Duodenal mucosa (tissue), 2 donors: Measurements from ENCODE around the gene PDCL3.

ENCODE experiments used
- H3K27ac ChIP-seq: one replicate; pipeline ENCODE4 v1.7.0; 2013; ENCODE audit warnings: low read depth, low read length
- H3K27me3 ChIP-seq, 2 donors: one replicate each; pipeline ENCODE4 v1.7.0; 2013; ENCODE audit warnings: low read length in 2 of 2, control low read depth in 1 of 2; ENCODE audit not compliant: insufficient read depth in 2 of 2, control insufficient read depth in 1 of 2
- H3K36me3 ChIP-seq, 2 donors: one replicate each; pipeline ENCODE4 v1.7.0; 2013; ENCODE audit warnings: low read length in 2 of 2, control low read depth in 1 of 2; ENCODE audit not compliant: insufficient read depth in 2 of 2, control insufficient read depth in 1 of 2
- H3K4me1 ChIP-seq, 2 donors: one replicate each; pipeline ENCODE4 v1.7.0; 2013; ENCODE audit warnings: low read length in 2 of 2, control low read depth in 1 of 2; ENCODE audit not compliant: insufficient read depth in 2 of 2, control insufficient read depth in 1 of 2
- H3K4me3 ChIP-seq, 2 donors: one replicate each; pipeline ENCODE4 v1.7.0; 2013; ENCODE audit warnings: low read length in 2 of 2, low read depth in 1 of 2
- H3K9ac ChIP-seq, 2 donors: one replicate each; pipeline ENCODE4 v1.7.0; 2013; ENCODE audit warnings: low read length in 2 of 2, low read depth in 1 of 2
- H3K9me3 ChIP-seq, 2 donors: one replicate each; pipeline ENCODE4 v1.7.0; 2013; ENCODE audit warnings: low read length in 2 of 2, control low read depth in 1 of 2; ENCODE audit not compliant: control insufficient read depth in 1 of 2

PDCL3 gene

DNA sequence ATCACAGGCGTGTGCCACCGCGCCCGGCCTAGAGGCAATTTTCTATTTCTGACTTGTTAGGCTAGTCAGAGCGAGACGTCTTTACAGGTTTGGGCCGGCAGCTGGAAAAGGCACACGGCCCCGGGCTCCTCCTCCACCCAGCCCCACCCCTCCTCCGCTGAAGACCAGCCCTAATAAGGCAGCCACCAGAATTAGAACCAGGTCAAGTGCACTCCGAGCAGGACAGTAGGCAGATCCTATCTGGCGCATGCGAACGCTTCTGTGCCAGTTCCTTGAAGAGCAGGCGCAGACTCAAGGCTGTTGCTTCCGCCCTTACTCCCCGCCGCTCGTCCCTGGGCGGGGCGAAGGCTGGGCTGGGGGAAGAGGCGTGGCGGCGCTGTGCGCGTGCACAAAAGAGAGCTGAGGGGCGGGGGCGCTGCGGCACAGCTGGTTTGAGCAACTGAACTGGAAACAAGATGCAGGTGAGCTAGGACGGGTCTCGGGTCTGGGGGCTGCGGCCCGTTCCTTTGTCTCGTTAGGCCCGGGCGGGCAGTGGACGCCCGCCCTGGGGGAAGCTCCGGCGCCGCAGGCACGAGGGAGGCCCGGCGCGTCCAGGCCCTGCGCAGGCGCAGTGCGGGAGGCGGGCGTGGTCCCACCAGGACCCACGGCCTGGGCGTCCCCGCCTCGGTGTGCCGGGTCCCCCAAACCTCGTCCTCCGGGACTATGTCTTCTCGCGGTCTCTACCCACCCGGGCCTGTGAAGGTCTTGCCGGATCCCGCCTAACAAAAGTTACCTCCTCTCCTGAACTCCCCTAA lies at the start of gene PDCL3:
Gene PDCL3, plus strand, starts transcription at position 381 of the 794 bp plus-strand sequence. Its CDS starts 75 bp downstream, at position 456.
- H3K27me3 ChIP-seq, result no peaks in the 10 kb centered on the region
- peaks cover 0 to 13% of the 10 kb centered on the region in 2 donors for H3K36me3 ChIP-seq
- peaks cover 6 to 15% of the 10 kb centered on the region in 2 donors for H3K4me1 ChIP-seq
- peak within 1 kb of the TSS; percentile 85 to 93 for H3K4me3 ChIP-seq
- peak within 1 kb of the TSS; percentile 88 to 95 for H3K9ac ChIP-seq
- peak within 1 kb of the TSS; percentile 85 for H3K27ac ChIP-seq
- H3K9me3 ChIP-seq, result no peaks in the 10 kb centered on the region

- H3K4me1 ChIP-seq, result no peaks in the 10 kb centered on the region
- no peak overlapping the region for H3K27ac ChIP-seq
- no peaks in the 10 kb centered on the region for H3K36me3 ChIP-seq
- no peaks in the 10 kb centered on the region for H3K9me3 ChIP-seq
- no peak overlapping the region for H3K4me3 ChIP-seq
- H3K27me3 ChIP-seq, result no peaks in the 10 kb centered on the region
- H3K9ac ChIP-seq, result no peak overlapping the region
Measured at GRCh38 chr2:100513650-100514049, 49.1 kb upstream of the PDCL3 start.

GRCh38 chr2:100517556-100517955 lies 45.2 kb upstream of the PDCL3 start:
- Histone ChIP-seq H3K36me3 (no peaks in the 10 kb centered on the region), H3K27me3 (no peaks in the 10 kb centered on the region), H3K9ac (no peak overlapping the region), H3K9me3 (no peaks in the 10 kb centered on the region), H3K4me1 (no peaks in the 10 kb centered on the region), H3K27ac (no peak overlapping the region), H3K4me3 (no peak overlapping the region)

GRCh38 chr2:100518801-100519200 lies 44.0 kb upstream of the PDCL3 start:
- no peaks in the 10 kb centered on the region for H3K36me3 ChIP-seq
- no peak overlapping the region for H3K4me3 ChIP-seq
- no peaks in the 10 kb centered on the region for H3K27me3 ChIP-seq
- no peak overlapping the region for H3K27ac ChIP-seq
- no peak overlapping the region for H3K9ac ChIP-seq
- H3K4me1 ChIP-seq, result no peaks in the 10 kb centered on the region
- H3K9me3 ChIP-seq, result no peaks in the 10 kb centered on the region

DNA sequence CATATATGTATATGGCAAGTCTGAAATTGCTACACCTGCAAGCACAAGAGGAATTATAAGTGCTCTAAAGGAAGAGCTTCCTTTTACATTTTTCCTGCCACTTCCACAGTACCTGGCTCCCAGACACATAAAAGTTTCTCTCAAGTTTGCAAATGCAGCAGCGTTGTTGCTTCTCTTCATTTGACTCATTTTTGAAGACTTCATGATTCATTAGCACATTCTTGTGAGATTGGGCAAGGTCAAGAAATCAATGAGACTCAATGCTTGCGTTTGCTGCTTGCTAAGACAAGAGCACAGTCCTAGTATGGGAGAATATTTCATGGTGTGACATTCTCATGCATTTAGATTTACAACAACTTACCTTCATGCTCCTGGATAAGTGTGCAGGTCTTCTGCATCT lies 42.6 kb upstream of the PDCL3 start:
- no peak overlapping the region for H3K4me3 ChIP-seq
- no peak overlapping the region for H3K27ac ChIP-seq
- H3K4me1 ChIP-seq, result no peaks in the 10 kb centered on the region
- no peak overlapping the region for H3K9ac ChIP-seq
- no peaks in the 10 kb centered on the region for H3K9me3 ChIP-seq
- no peaks in the 10 kb centered on the region for H3K27me3 ChIP-seq
- H3K36me3 ChIP-seq, result no peaks in the 10 kb centered on the region

- Histone ChIP-seq H3K27ac (no peak overlapping the region), H3K4me1 (no peaks in the 10 kb centered on the region)
Measured at GRCh38 chr2:100522430-100522829, 40.4 kb upstream of the PDCL3 start.

GRCh38 chr2:100524331-100524730 lies 38.5 kb upstream of the PDCL3 start:
- Histone ChIP-seq H3K9ac (no peak overlapping the region), H3K9me3 (no peaks in the 10 kb centered on the region), H3K4me1 (no peaks in the 10 kb centered on the region), H3K27me3 (no peaks in the 10 kb centered on the region), H3K27ac (no peak overlapping the region), H3K4me3 (no peak overlapping the region), H3K36me3 (no peaks in the 10 kb centered on the region)

More at GRCh38 chr2:100522430-100522829, 40.4 kb upstream of the PDCL3 start:
- H3K4me3 ChIP-seq, result no peak overlapping the region
- no peaks in the 10 kb centered on the region for H3K9me3 ChIP-seq
- no peaks in the 10 kb centered on the region for H3K27me3 ChIP-seq
- H3K36me3 ChIP-seq, result no peaks in the 10 kb centered on the region
- H3K9ac ChIP-seq, result no peak overlapping the region

- Histone ChIP-seq H3K27me3 (no peaks in the 10 kb centered on the region), H3K9me3 (no peaks in the 10 kb centered on the region), H3K4me3 (no peak overlapping the region)
Measured at GRCh38 chr2:100526868-100527267, 35.9 kb upstream of the PDCL3 start.

GRCh38 chr2:100527440-100528015 lies 35.3 kb upstream of the PDCL3 start:
- Histone ChIP-seq H3K36me3 (no peaks in the 10 kb centered on the region), H3K9me3 (no peaks in the 10 kb centered on the region), H3K27me3 (no peaks in the 10 kb centered on the region), H3K27ac (no peak overlapping the region), H3K4me1 (no peaks in the 10 kb centered on the region), H3K4me3 (no peak overlapping the region), H3K9ac (no peak overlapping the region)

More at GRCh38 chr2:100526868-100527267, 35.9 kb upstream of the PDCL3 start:
- H3K27ac ChIP-seq, result no peak overlapping the region
- no peaks in the 10 kb centered on the region for H3K36me3 ChIP-seq
- H3K9ac ChIP-seq, result no peak overlapping the region
- no peaks in the 10 kb centered on the region for H3K4me1 ChIP-seq

DNA sequence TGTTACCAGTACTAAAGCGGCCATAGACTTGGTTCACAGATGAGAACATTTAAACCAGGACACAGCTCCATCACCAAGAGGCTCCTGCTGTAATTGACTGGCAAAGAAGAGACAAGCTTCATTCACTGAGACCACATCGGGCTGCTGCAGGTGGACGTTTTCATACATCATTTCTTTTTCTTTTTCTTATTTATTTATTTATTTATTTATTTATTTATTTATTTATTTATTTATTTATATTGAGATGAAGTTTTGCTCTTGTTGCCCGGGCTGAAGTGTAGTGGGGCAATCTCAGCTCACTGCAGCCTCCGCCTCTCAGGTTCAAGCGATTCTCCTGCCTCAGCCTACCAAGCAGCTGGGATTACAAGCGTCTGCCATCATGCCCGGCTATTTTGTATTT lies 33.6 kb upstream of the PDCL3 start:
- Histone ChIP-seq H3K27ac (no peak overlapping the region), H3K9ac (no peak overlapping the region), H3K4me3 (no peak overlapping the region), H3K27me3 (no peaks in the 10 kb centered on the region), H3K9me3 (peaks cover 0 to 3% of the 10 kb centered on the region in 2 donors), H3K4me1 (no peaks in the 10 kb centered on the region), H3K36me3 (no peaks in the 10 kb centered on the region)
